CD14-positive monocyte (primary cell): Measurements from ENCODE around the gene C16orf92. TPM values are rescaled to one million over a fixed set of nuclear protein-coding genes. Genes with fewer than 3 reads are reported as not detected.

Source experiments
- DNase-seq, 3 donors: peaks; one replicate each; pipeline ENCODE4 v3.0.0-alpha.2; 2011 to 2022
- H2AFZ ChIP-seq: 2 replicates; pipeline ENCODE4 v1.6.0; 2012; ENCODE audit warnings: mild to moderate bottlenecking, low read depth, low read length, inconsistent platforms; ENCODE audit not compliant: insufficient read depth, poor library complexity, severe bottlenecking
- H3K27ac ChIP-seq, 2 donors: 1 replicate in 1 of 2; 2 replicates in 1 of 2; pipeline ENCODE4 v1.5.1; 2012 to 2013; ENCODE audit warnings: low read length in 2 of 2, control low read depth in 1 of 2, inconsistent platforms in 1 of 2, low read depth in 1 of 2, mild to moderate bottlenecking in 1 of 2
- H3K27me3 ChIP-seq, 2 donors: one replicate each; pipeline versions ENCODE4 v1.6.0 to v1.6.1; 2011 to 2013; ENCODE audit warnings: low read length in 2 of 2; ENCODE audit not compliant: control insufficient read depth in 2 of 2, insufficient read depth in 2 of 2
- H3K36me3 ChIP-seq, 2 donors: replicated peaks in 1 of 2; 1 replicate in 1 of 2; 2 replicates in 1 of 2; pipeline versions ENCODE4 v1.5.1 to v1.6.1; 2012 to 2013; ENCODE audit warnings: low read length in 2 of 2, control low read depth in 1 of 2, inconsistent platforms in 1 of 2, mild to moderate bottlenecking in 1 of 2; ENCODE audit not compliant: insufficient read depth in 2 of 2, control insufficient read depth in 1 of 2
- H3K4me1 ChIP-seq, 2 donors: 1 replicate in 1 of 2; 2 replicates in 1 of 2; pipeline versions ENCODE4 v1.5.1 to v1.6.1; 2012 to 2013; ENCODE audit warnings: low read length in 2 of 2, control low read depth in 1 of 2, inconsistent platforms in 1 of 2, mild to moderate bottlenecking in 1 of 2, moderate library complexity in 1 of 2; ENCODE audit not compliant: insufficient read depth in 2 of 2, control insufficient read depth in 1 of 2
- H3K4me2 ChIP-seq: replicated peaks from 2 replicates; pipeline ENCODE3; 2012; ENCODE audit warnings: low read length, moderate library complexity, mild to moderate bottlenecking; ENCODE audit not compliant: poor library complexity, severe bottlenecking; ENCODE audit errors: extremely low read depth
- H3K4me3 ChIP-seq, 3 experiments: fragments of 200-600 bp in 1 of 3; sonication (generic) in 1 of 3; replicated peaks in 1 of 3; 1 replicate in 2 of 3; 2 replicates in 1 of 3; pipeline ENCODE4 v1.5.1; 2011 to 2013; ENCODE audit warnings: low read length in 3 of 3, mild to moderate bottlenecking in 3 of 3, control low read depth in 2 of 3, low read depth in 2 of 3, inconsistent platforms in 1 of 3, moderate library complexity in 1 of 3
- H3K79me2 ChIP-seq: 2 replicates; pipeline ENCODE4 v1.6.0; 2012; ENCODE audit warnings: mild to moderate bottlenecking, control low read depth, inconsistent platforms, low read length, moderate library complexity; ENCODE audit not compliant: insufficient read depth
- H3K9ac ChIP-seq: 2 replicates; pipeline ENCODE4 v1.6.0; 2017; ENCODE audit warnings: low read length, mild to moderate bottlenecking; ENCODE audit not compliant: insufficient read depth, poor library complexity, severe bottlenecking
- H3K9me3 ChIP-seq, 2 donors: replicated peaks in 1 of 2; 1 replicate in 1 of 2; 2 replicates in 1 of 2; pipeline versions ENCODE4 v1.5.1 to v1.6.1; 2012 to 2013; ENCODE audit warnings: low read length in 2 of 2, control low read depth in 1 of 2; ENCODE audit not compliant: control insufficient read depth in 1 of 2, insufficient read depth in 1 of 2
- H4K20me1 ChIP-seq: 2 replicates; pipeline ENCODE4 v1.6.0; 2012; ENCODE audit warnings: mild to moderate bottlenecking, low read length, control low read depth, moderate library complexity; ENCODE audit not compliant: insufficient read depth
- H3K27ac Mint-ChIP-seq, 7 donors: one replicate each; pipeline ENCODE4 v1.8.0; 2020; ENCODE audit warnings: mild to moderate bottlenecking in 7 of 7, mixed read lengths in 7 of 7, moderate library complexity in 6 of 7, inconsistent platforms in 2 of 7
- H3K27me3 Mint-ChIP-seq, 3 donors: one replicate each; pipeline ENCODE4 v1.8.0; 2021 to 2022; ENCODE audit warnings: low read depth in 3 of 3, mild to moderate bottlenecking in 3 of 3, mixed read lengths in 3 of 3, moderate library complexity in 3 of 3, inconsistent platforms in 1 of 3
- H3K36me3 Mint-ChIP-seq, 2 donors: one replicate each; pipeline ENCODE4 v1.8.0; 2020; ENCODE audit warnings: mixed read lengths in 2 of 2, inconsistent platforms in 1 of 2, mild to moderate bottlenecking in 1 of 2
- H3K4me1 Mint-ChIP-seq: one replicate; pipeline ENCODE4 v1.8.0; 2020; ENCODE audit warnings: mild to moderate bottlenecking, mixed read lengths
- H3K4me3 Mint-ChIP-seq, 2 donors: one replicate each; pipeline ENCODE4 v1.8.0; 2020; ENCODE audit warnings: mild to moderate bottlenecking in 2 of 2, mixed read lengths in 2 of 2, moderate library complexity in 1 of 2
- H3K9me3 Mint-ChIP-seq, 7 donors: one replicate each; pipeline ENCODE4 v1.8.0; 2020 to 2022; ENCODE audit warnings: mixed read lengths in 7 of 7, mild to moderate bottlenecking in 6 of 7, moderate library complexity in 6 of 7, inconsistent platforms in 2 of 7
- CTCF ChIP-seq: fragments of 200-600 bp; IDR thresholded peaks from one replicate; pipeline ENCODE4 v1.8.0; 2022; ENCODE audit warnings: antibody characterized with exemption, mild to moderate bottlenecking
- WGBS: methylation state at CpG from one replicate; pipeline ENCODE4 v1.1.5; 2013; ENCODE audit warnings: missing lambda C conversion rate; ENCODE audit not compliant: insufficient coverage; 5-methylcytosine and 5-hydroxymethylcytosine counted together
- intact Hi-C, 2 donors: fragments of 100-400 bp; cut with micrococcal nuclease; formaldehyde crosslinking; loops; one replicate each; pipeline versions ENCODE4 v1.15.0 to v1.15.1; 2023
- polyA plus RNA-seq, 3 donors: library from polyadenylated mRNA; depleted of rRNA in 1 of 3; unstranded in 2 of 3; stranded (reverse) in 1 of 3; fragments of 300-500 nt in 2 of 3; fragments of >200 nt in 1 of 3; fragmentation: Illumina TruSeq in 2 of 3; gene quantifications; 1 replicate in 2 of 3; 2 replicates in 1 of 3; pipeline ENCODE4 v1.2.3, GENCODE V29; 2012 to 2021

The C16orf92 gene
- polyA plus RNA-seq, 3 donors = not detected

GRCh38 chr16:30009085-30009862 lies 13.7 kb upstream of the C16orf92 start:
- H3K27me3 ChIP-seq = peaks cover 18 to 39% of the 10 kb centered on the region in 2 donors
- H3K79me2 ChIP-seq = no peaks in the 10 kb centered on the region
- no peak for DNase-seq
- H3K27ac ChIP-seq = no peak overlapping the region
- Mint-ChIP-seq H3K36me3 (peaks cover 2 to 4% of the 10 kb centered on the region in 2 donors), H3K4me3 (peak overlapping the region in 1 of 2 donors; percentile 37), H3K9me3 (peaks cover 0 to 17% (median 3%) of the 10 kb centered on the region in 7 donors), H3K27me3 (peaks cover 33 to 57% (median 45%) of the 10 kb centered on the region in 3 donors), H3K4me1 (peaks cover 7% of the 10 kb centered on the region), H3K27ac (no peak overlapping the region)
- no peak overlapping the region for H3K9ac ChIP-seq
- H3K4me2 ChIP-seq = no peak overlapping the region
- WGBS = 64% methylated on average over 18 of the region's 26 CpGs
- no peak for TF ChIP-seq CTCF
- H3K4me1 ChIP-seq = peaks cover 10 to 17% of the 10 kb centered on the region in 2 donors
- no peak overlapping the region for H3K4me3 ChIP-seq
- H2AFZ ChIP-seq = no peak overlapping the region
- H3K9me3 ChIP-seq = peaks cover 0 to 12% of the 10 kb centered on the region in 2 donors
- H4K20me1 ChIP-seq = peaks cover 5% of the 10 kb centered on the region
- intact Hi-C loops = loop anchor here in 1 of 2 donors (5.0 kb wide), 2 partner anchors 62 to 312 kb away; no protein-coding TSS in a partner anchor
- no peaks in the 10 kb centered on the region for H3K36me3 ChIP-seq

- 20% methylated on average over 31 of the region's 34 CpGs for WGBS
- peak overlapping the region in 1 of 3 experiments; percentile 63 for H3K4me3 ChIP-seq
- H3K4me2 ChIP-seq = peak overlapping the region; percentile 74
- no peaks in the 10 kb centered on the region for H3K79me2 ChIP-seq
- peaks cover 0 to 17% (median 3%) of the 10 kb centered on the region in 7 donors for H3K9me3 Mint-ChIP-seq
- peak overlapping the region; percentile 51 to 79 for H3K4me3 Mint-ChIP-seq
- H2AFZ ChIP-seq = peak overlapping the region; percentile 59
- TF ChIP-seq CTCF = no peak
- peaks cover 7% of the 10 kb centered on the region for H3K4me1 Mint-ChIP-seq
- no peak overlapping the region for H3K9ac ChIP-seq
- H3K27ac ChIP-seq = no peak overlapping the region
- peaks cover 10 to 17% of the 10 kb centered on the region in 2 donors for H3K4me1 ChIP-seq
- H3K27me3 ChIP-seq = peaks cover 18 to 39% of the 10 kb centered on the region in 2 donors
- H3K36me3 Mint-ChIP-seq = peaks cover 2 to 4% of the 10 kb centered on the region in 2 donors
- no peak for DNase-seq
- H3K9me3 ChIP-seq = peaks cover 0 to 12% of the 10 kb centered on the region in 2 donors
- intact Hi-C loops = loop anchor here in 1 of 2 donors (5.0 kb wide), 2 partner anchors 63 to 313 kb away; no protein-coding TSS in a partner anchor
- peaks cover 38 to 62% (median 49%) of the 10 kb centered on the region in 3 donors for H3K27me3 Mint-ChIP-seq
- no peak overlapping the region for H3K27ac Mint-ChIP-seq
- no peaks in the 10 kb centered on the region for H4K20me1 ChIP-seq
- no peaks in the 10 kb centered on the region for H3K36me3 ChIP-seq
These were observed 12.8 kb upstream of the C16orf92 start for GRCh38 chr16:30009990-30010843.
